B cell (primary cell): ENCODE data around the gene EVI5L. TPM values are rescaled to one million over a fixed set of nuclear protein-coding genes. Genes with fewer than 3 reads are reported as not detected.

ENCODE experiments used
- ATAC-seq: fragments of 200-7000 bp; cut with Tn5 transposase; one replicate; pipeline ENCODE4 v1.10.0; 2021; ENCODE audit warnings: low read depth, mild to moderate bottlenecking, moderate number of reproducible peaks, moderate library complexity
- CTCF ChIA-PET: fragments of 350-600 bp; sonication (Branson Sonifier 250); formaldehyde crosslinking; loops from one replicate; lab custom pipeline; 2021; ENCODE audit warnings: antibody characterized with exemption, inconsistent platforms; lab: Charles Lee
- POLR2A ChIA-PET: fragments of 350-600 bp; sonication (Branson Sonifier 250); formaldehyde crosslinking; loops from one replicate; lab custom pipeline; 2021; ENCODE audit warnings: antibody characterized with exemption; lab: Charles Lee
- DNase-seq: peaks from one replicate; pipeline ENCODE4 v3.0.0; 2013
- H2AFZ ChIP-seq: 2 replicates; pipeline ENCODE4 v1.6.1; 2012; ENCODE audit warnings: mild to moderate bottlenecking, low read depth, low read length; ENCODE audit not compliant: insufficient read depth, poor library complexity, severe bottlenecking
- H3K27ac ChIP-seq, 2 donors: 1 replicate in 1 of 2; 2 replicates in 1 of 2; pipeline ENCODE4 v1.5.1; 2012 to 2013; ENCODE audit warnings: low read length in 2 of 2, mild to moderate bottlenecking in 2 of 2, moderate library complexity in 1 of 2
- H3K27me3 ChIP-seq, 4 experiments: fragments of 200-600 bp in 1 of 4; sonication (generic) in 1 of 4; replicated peaks in 1 of 4; 1 replicate in 2 of 4; 2 replicates in 2 of 4; pipeline versions ENCODE4 v1.6.1 to v1.7.0; 2013 to 2016; ENCODE audit warnings: low read length in 3 of 4, mild to moderate bottlenecking in 2 of 4, mixed read lengths in 1 of 4, moderate library complexity in 1 of 4; ENCODE audit not compliant: insufficient read depth in 4 of 4, control insufficient read depth in 3 of 4; ENCODE audit errors: control extremely low read depth in 1 of 4
- H3K36me3 ChIP-seq, 2 experiments: replicated peaks in 1 of 2; 1 replicate in 1 of 2; 2 replicates in 1 of 2; pipeline versions ENCODE4 v1.6.1 to v1.7.1; 2013; ENCODE audit warnings: low read length in 1 of 2; ENCODE audit not compliant: insufficient read depth in 2 of 2, control insufficient read depth in 1 of 2; ENCODE audit errors: control extremely low read depth in 1 of 2, extremely low read depth in 1 of 2
- H3K4me1 ChIP-seq, 2 donors: fragments of 200-600 bp in 1 of 2; sonication (generic) in 1 of 2; 1 replicate in 1 of 2; 2 replicates in 1 of 2; pipeline versions ENCODE4 v1.5.1 to v1.6.1; 2013 to 2017; ENCODE audit warnings: low read length in 2 of 2; ENCODE audit not compliant: control insufficient read depth in 2 of 2, insufficient read depth in 2 of 2
- H3K4me2 ChIP-seq: replicated peaks from 2 replicates; pipeline ENCODE3; 2012; ENCODE audit warnings: mild to moderate bottlenecking, low read depth, low read length; ENCODE audit not compliant: poor library complexity, severe bottlenecking
- H3K4me3 ChIP-seq, 5 experiments: fragments of 200-600 bp in 1 of 5; sonication (generic) in 1 of 5; 1 replicate in 3 of 5; 2 replicates in 2 of 5; pipeline versions ENCODE4 v1.5.1 to v1.7.0; 2011 to 2016; ENCODE audit warnings: low read length in 4 of 5, mild to moderate bottlenecking in 4 of 5, low read depth in 2 of 5, control low read depth in 1 of 5, moderate library complexity in 1 of 5; ENCODE audit not compliant: insufficient read depth in 1 of 5; ENCODE audit errors: control extremely low read depth in 1 of 5, extremely low read depth in 1 of 5
- H3K79me2 ChIP-seq: fragments of 200-600 bp; sonication (generic); one replicate; pipeline ENCODE4 v1.6.0; 2016; ENCODE audit warnings: low read length; ENCODE audit not compliant: control insufficient read depth, insufficient read depth
- H3K9ac ChIP-seq: fragments of 200-600 bp; sonication (generic); 2 replicates; pipeline ENCODE4 v1.6.1; 2017; ENCODE audit warnings: mild to moderate bottlenecking, low read length, moderate library complexity
- H3K9me3 ChIP-seq, 3 donors: one replicate each; pipeline versions ENCODE4 v1.6.1 to v1.7.1; 2013; ENCODE audit warnings: low read length in 2 of 3; ENCODE audit not compliant: control insufficient read depth in 2 of 3, insufficient read depth in 1 of 3; ENCODE audit errors: control extremely low read depth in 1 of 3
- H4K20me1 ChIP-seq: 2 replicates; pipeline ENCODE4 v1.6.0; 2012; ENCODE audit warnings: mild to moderate bottlenecking, low read length; ENCODE audit not compliant: insufficient read depth, control insufficient read depth, poor library complexity, severe bottlenecking
- H3K27ac Mint-ChIP-seq: one replicate; pipeline ENCODE4 v1.8.0; 2021; ENCODE audit warnings: mixed read lengths
- H3K27me3 Mint-ChIP-seq: one replicate; pipeline ENCODE4 v1.8.0; 2021; ENCODE audit warnings: mixed read lengths
- H3K4me1 Mint-ChIP-seq: one replicate; pipeline ENCODE4 v1.8.0; 2021; ENCODE audit warnings: mixed read lengths
- H3K4me3 Mint-ChIP-seq: one replicate; pipeline ENCODE4 v1.8.0; 2021; ENCODE audit warnings: mixed read lengths
- H3K9me3 Mint-ChIP-seq: one replicate; pipeline ENCODE4 v1.8.0; 2022; ENCODE audit warnings: mixed read lengths; ENCODE audit not compliant: insufficient read depth
- EZH2 ChIP-seq: IDR thresholded peaks from 2 replicates; pipeline ENCODE4 v1.6.1; 2012; ENCODE audit warnings: borderline replicate concordance, low read depth, mild to moderate bottlenecking, moderate library complexity, low read length; ENCODE audit not compliant: insufficient read depth, poor library complexity, severe bottlenecking
- WGBS: methylation state at CpG from one replicate; pipeline ENCODE4 v1.1.5; 2013; ENCODE audit warnings: missing lambda C conversion rate; ENCODE audit not compliant: insufficient coverage; 5-methylcytosine and 5-hydroxymethylcytosine counted together
- intact Hi-C: fragments of 100-400 bp; cut with micrococcal nuclease; formaldehyde crosslinking; loops from one replicate; pipeline ENCODE4 v1.10.0; 2022
- polyA plus RNA-seq: library from polyadenylated mRNA; depleted of rRNA; stranded (reverse); fragments of >200 nt; gene quantifications from 2 replicates; pipeline ENCODE4 v1.2.3, GENCODE V29; 2012
- total RNA-seq, 2 donors: library from RNA; stranded (reverse); fragments of 120-200 nt in 1 of 2; gene quantifications; 1 replicate in 1 of 2; 2 replicates in 1 of 2; pipeline versions ENCODE4 v1.2.3 to v1.2.4, GENCODE V29; 2013 to 2022
- TF ChIP-seq, protein P1 (sequence below): fragments of 200-600 bp; IDR thresholded peaks from one replicate; pipeline ENCODE4 v1.8.0; 2022; ENCODE audit warnings: antibody characterized with exemption, mild to moderate bottlenecking

EVI5L gene
- total and polyA plus RNA-seq, 2 donors (not counting 1 experiment from before 2014, with no cell fraction given), result 7.9 to 11.8 TPM

DNA sequence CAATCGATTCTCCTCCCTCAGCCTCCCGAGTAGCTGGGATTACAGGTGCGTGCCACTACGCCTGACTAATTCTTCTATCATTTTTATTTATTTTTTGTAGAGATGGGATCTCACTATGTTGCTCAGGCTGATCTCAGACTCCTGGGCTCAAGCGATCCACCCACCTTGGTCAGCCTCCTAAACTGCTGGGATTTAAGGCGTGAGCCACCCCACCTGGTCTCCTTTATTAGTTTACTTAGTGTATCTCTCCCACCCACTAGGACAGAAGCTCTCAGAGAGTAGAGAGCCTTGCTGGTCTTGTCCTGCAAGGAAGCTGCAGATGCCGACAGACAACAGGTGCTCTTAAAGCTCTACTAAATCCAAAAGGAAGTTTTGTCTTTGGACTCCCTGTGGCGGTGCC, 55.8 kb downstream of the EVI5L start:
- H3K9me3 ChIP-seq, result peaks cover 0 to 5% (median 0%) of the 10 kb centered on the region in 3 donors
- no peaks in the 10 kb centered on the region for H3K4me1 Mint-ChIP-seq
- no peak overlapping the region for H3K27ac ChIP-seq
- H3K4me3 Mint-ChIP-seq, result no peak overlapping the region
- no peak for DNase-seq
- peaks cover 0 to 4% of the 10 kb centered on the region in 2 donors for H3K4me1 ChIP-seq
- no peaks in the 10 kb centered on the region for H4K20me1 ChIP-seq
- POLR2A ChIA-PET, result interaction anchor here (0.6 kb wide), 1 partner anchor 35 kb away, joined by 10 read pairs; the partner anchor contains the start of gene SNAPC2
- intact Hi-C loops, result no loop called here
- no peaks in the 10 kb centered on the region for H3K36me3 ChIP-seq
- WGBS, result 93% methylated on average over 3 of the region's 8 CpGs
- no peak overlapping the region for H2AFZ ChIP-seq
- H3K79me2 ChIP-seq, result no peaks in the 10 kb centered on the region
- no peak for ATAC-seq
- H3K27me3 ChIP-seq, result peaks cover 0 to 23% (median 5%) of the 10 kb centered on the region in 4 experiments
- H3K9ac ChIP-seq, result no peak overlapping the region
- H3K4me3 ChIP-seq, result no peak overlapping the region
- no peaks in the 10 kb centered on the region for H3K9me3 Mint-ChIP-seq
- no peak overlapping the region for H3K4me2 ChIP-seq
- H3K27me3 Mint-ChIP-seq, result peaks cover 11% of the 10 kb centered on the region
- TF ChIP-seq EZH2, result no peak
- TF ChIP-seq, protein P1, sequence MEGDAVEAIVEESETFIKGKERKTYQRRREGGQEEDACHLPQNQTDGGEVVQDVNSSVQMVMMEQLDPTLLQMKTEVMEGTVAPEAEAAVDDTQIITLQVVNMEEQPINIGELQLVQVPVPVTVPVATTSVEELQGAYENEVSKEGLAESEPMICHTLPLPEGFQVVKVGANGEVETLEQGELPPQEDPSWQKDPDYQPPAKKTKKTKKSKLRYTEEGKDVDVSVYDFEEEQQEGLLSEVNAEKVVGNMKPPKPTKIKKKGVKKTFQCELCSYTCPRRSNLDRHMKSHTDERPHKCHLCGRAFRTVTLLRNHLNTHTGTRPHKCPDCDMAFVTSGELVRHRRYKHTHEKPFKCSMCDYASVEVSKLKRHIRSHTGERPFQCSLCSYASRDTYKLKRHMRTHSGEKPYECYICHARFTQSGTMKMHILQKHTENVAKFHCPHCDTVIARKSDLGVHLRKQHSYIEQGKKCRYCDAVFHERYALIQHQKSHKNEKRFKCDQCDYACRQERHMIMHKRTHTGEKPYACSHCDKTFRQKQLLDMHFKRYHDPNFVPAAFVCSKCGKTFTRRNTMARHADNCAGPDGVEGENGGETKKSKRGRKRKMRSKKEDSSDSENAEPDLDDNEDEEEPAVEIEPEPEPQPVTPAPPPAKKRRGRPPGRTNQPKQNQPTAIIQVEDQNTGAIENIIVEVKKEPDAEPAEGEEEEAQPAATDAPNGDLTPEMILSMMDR, result no peak
- no peak overlapping the region for H3K27ac Mint-ChIP-seq
- CTCF ChIA-PET, result no interaction called here

DNA sequence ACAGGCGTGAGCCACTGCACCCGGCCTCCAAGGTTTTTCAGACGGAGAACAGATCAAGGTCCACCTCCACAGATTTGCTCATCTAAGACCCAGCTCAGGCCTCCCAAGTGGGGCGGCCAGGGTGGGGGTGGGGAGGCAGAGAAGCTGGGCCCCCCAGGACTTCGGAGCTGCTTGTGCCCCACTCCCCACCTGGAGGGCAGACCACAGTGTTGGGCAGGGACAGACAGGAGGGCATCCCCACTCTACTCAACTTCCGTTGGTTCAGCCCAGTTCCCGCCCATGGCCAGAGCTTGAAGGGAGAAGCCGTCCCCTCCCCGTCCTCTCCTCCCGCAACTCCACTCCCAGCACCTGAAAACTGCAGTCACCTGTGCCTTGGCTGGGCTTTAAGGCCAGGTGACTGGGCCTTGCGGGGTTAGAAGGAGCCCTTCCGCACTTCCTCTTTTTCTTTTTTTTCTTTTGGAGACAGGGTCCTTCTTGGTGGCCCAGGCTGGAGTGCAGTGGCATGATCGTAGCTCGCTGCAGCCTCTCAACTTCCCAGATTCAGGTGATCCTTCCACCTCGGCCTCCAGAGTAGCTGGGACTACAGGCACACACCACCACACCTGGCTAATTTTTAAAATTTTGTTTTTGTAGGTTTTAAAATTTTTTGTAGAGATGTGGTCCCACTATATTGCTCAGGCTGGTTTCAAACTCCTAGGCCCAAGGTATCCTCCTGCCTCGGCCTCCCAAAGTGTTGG, 57.6 kb downstream of the EVI5L start:
- ChIA-PET POLR2A (no interaction called here), CTCF (no interaction called here)
- no peak overlapping the region for H3K4me3 ChIP-seq
- H3K27ac ChIP-seq, result no peak overlapping the region
- 73% methylated on average over 9 of the region's 16 CpGs for WGBS
- no peak overlapping the region for H2AFZ ChIP-seq
- no peaks in the 10 kb centered on the region for H3K9me3 ChIP-seq
- Mint-ChIP-seq H3K4me1 (no peaks in the 10 kb centered on the region), H3K27me3 (peaks cover 17% of the 10 kb centered on the region), H3K27ac (no peak overlapping the region), H3K9me3 (no peaks in the 10 kb centered on the region), H3K4me3 (no peak overlapping the region)
- no peak overlapping the region for H3K9ac ChIP-seq
- intact Hi-C loops, result no loop called here
- H3K4me2 ChIP-seq, result no peak overlapping the region
- no peaks in the 10 kb centered on the region for H3K36me3 ChIP-seq
- DNase-seq (no peak), ATAC-seq (no peak)
- H3K79me2 ChIP-seq, result no peaks in the 10 kb centered on the region
- no peaks in the 10 kb centered on the region for H4K20me1 ChIP-seq
- TF ChIP-seq, protein P1, result no peak
- no peak for TF ChIP-seq EZH2
- H3K4me1 ChIP-seq, result peaks cover 0 to 4% of the 10 kb centered on the region in 2 donors
- peaks cover 0 to 25% (median 5%) of the 10 kb centered on the region in 4 experiments for H3K27me3 ChIP-seq
